CD4-positive, alpha-beta T cell treated with Interleukin-21 for 1 hour (primary cell): ENCODE measurements around the gene FIGLA.

ENCODE experiments used
- DNase-seq: peaks from one replicate; pipeline ENCODE4 v3.0.0-alpha.2; 2020

Gene FIGLA, protein sequence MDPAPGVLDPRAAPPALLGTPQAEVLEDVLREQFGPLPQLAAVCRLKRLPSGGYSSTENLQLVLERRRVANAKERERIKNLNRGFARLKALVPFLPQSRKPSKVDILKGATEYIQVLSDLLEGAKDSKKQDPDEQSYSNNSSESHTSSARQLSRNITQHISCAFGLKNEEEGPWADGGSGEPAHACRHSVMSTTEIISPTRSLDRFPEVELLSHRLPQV

DNA sequence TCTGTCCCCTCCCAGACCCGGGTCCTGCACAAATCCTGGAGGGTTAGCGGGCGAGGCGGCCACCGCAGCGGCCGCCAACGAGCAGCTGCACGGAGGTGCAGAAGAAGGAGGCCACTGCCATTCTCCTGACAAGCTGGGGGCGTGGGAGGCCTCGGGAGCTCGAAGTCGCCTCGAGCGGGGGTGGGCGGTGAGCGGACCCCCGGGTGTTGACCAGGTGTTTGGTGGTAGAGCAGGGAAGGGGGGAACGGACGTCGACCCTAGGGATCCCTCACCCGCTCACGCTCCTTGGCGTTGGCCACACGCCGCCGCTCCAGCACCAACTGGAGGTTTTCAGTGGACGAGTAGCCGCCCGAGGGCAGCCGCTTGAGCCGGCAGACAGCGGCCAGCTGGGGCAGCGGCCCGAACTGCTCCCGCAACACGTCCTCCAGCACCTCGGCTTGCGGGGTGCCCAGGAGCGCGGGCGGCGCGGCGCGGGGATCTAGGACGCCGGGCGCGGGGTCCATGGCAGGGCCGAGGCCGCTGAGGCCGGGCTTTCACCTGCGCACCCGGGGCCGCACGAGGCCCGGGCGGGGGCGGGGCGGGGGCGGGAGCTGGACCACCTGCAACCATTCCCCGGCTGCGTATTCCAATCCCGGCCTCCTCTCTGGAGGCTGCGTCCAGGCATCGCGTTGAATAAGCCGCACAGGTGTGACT is at the start of gene FIGLA:
Gene FIGLA, minus strand, starts transcription at position 508 of the 693 bp plus-strand sequence. Its CDS starts 5 bp downstream, at position 503.
- DNase-seq: no peak

DNA sequence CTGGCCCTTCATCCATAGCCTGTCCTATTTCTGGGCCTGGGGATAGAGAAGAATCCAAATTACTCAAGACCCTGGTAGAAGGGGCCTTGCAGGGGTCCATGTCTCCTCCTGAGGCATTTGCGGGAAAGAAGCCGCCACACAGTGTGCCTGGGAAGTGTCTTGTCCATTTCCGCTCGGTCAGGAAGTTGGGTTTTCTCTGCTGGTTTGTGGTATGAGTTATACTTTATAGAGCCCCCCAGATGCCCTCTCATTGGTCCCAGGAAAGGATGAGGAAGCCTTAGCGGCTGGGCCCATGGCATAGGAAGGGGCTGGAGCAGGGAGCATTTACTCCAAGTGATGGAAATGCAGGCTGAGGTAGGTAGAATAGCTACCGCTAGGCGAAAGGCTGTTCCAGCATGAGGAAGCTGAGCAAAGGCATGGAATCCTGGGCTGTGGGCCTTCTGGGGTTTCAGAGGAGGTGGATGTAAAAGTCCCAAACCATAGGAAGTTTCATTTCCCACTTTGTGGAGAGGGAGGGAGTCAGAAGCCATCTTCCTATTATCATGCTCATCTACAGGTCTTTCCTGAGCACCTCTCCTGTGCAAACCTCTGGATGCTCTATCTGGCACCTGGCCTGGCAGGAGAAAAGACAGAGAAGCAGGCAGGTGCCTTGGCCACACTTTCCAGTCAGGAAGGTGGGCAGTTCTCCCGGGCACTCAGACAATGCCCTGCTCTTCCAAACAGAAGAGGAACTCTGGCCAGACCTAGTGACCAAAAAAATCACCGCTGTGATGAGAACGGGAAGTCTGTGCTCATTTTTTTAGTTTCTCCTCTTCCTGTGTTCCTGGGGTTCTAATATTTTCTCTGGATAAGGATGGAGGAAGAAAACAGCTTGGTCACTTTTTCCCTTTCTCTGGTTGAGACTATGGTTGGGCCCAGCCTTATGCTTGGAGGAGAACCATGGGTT is 47.8 kb upstream of the FIGLA start:
- no peak for DNase-seq

DNA sequence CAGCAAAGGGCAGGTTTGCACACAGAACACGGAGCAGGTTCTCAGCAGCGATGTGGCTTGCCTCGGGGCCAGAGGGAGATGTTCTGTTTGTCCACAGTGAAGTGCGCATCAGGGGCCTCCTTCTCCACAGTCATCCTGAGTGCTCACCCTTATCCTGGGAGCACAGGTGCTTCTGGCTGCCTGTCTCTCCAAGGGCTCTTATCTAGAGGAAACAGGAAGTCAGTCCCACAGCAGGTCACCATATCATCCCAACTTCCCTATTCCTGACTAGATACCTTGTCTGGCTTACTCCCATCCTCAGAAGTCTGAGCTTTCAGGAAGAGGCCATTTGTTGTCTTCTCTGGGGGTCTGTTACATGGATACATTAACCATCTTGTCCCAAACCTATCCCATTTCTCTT is 45.2 kb upstream of the FIGLA start, which contains the start of gene CD207:
Gene CD207, minus strand, starts transcription at position 174 of the 400 bp plus-strand sequence. Its CDS starts 40 bp downstream, at position 134.
- DNase-seq: no peak

DNA sequence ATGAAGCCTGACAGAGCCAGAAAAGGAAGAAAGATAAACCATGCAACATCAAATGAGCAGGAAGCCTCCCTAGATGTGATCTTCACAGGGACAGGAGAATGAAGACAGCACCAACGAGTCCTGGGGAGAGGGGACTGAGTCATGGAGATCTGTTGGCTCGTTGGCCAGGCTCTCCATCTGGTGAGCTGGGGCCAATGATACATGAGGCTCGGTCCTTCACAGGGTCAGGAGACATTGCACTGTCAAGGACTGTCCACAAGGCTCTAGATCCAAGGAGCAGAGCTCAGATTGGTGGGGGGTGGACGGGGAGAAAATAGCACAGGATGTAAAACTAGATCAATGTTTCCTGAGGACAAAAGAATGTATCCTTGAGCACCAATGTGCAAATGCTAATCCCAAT is 44.4 kb upstream of the FIGLA start:
- DNase-seq: no peak

DNA sequence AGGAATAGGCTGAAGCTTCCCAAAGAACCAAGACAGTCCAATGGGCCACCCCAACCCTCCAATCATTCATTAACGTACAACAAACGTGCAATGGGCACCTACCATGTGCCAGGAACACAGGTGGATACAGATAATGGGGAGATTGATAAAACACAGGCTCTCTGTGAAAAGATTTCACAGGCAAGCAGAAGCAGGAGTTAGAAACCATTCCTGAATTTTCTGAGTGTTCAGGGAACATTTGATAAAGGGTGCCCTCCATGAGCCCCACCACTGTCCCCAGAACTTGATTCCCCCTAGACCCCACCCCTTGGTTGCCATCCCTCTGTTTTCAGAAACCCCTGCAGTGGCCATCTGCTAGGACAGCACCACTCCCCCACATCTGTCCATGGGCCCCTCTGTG is 43.7 kb upstream of the FIGLA start:
- DNase-seq: no peak

DNA sequence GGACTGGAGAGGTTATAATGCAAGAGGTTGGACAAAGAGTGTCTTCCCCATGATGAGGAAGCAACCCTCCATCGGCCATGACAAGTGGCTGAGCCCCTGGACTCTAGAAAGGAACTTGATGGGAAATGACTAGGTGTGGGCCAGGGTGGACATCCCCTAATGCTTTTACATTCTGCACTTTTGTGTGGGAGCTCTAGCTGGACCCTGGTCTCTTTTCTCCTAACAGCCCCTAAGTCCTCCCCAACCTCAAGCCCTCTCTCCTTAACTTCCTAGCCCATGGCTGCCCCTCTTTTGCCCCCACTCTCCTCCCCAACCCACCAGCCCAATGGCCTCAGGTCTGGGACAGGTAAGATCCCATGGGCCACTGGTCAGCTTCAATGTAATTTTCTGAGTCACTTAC is 42.8 kb upstream of the FIGLA start:
- DNase-seq: no peak

DNA sequence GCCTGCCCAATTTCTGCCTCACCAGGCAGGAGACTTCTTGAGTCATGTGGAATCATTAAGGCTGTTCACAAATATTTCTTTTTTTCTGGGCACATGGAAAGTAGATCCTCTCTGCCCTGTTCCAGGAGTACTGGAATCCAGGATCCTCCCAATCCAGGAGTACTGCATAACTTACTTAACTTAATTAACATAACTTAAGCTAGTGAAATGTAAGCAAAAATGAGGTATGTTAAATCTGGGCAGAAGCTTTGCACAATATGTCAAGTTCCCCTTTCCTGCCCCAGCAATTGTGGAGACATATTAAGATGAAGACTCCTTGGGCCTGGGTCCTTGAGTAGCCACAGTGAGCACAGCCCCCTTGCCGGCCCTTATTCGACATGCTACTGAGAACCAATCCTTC is 41.9 kb upstream of the FIGLA start:
- DNase-seq: no peak

DNA sequence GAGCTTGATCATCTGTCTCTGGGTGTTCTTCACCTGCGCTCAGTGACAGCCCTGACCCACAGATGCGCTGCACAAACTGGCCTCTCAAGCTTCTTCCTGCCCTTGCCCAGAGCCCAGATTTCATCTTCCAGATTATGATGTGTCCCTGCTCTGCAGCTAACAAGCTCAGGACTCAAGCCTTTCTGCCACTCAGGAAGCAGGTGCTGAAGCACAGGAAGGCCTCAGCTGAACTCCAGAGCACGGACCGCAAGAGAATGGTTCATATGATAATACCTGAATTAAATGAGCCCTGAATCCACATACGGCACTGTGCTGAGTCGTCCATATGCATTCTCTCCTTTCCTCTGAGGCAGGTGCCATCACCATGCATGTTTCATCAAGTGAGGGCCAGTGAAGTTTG is 41.4 kb upstream of the FIGLA start:
- DNase-seq: no peak

DNA sequence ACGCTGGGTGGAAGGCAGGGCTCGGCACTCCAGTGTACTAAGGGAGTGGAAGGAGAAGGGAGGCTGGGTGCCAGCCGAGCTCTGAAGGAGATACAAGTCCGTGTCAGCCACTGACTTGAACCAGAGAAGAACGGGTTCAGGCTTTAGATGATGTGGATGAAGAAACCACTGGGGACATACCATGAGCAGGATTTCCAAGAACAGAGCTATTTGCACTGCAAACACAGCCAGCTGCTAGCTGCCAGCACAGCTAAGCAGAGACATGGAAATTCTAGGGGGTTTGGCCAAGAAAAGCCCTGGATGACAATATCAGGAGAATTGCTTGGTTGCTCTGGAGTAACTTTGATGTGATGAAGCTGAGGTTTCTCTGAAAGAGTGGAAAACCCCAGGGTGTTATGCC is 39.9 kb upstream of the FIGLA start:
- no peak for DNase-seq

DNA sequence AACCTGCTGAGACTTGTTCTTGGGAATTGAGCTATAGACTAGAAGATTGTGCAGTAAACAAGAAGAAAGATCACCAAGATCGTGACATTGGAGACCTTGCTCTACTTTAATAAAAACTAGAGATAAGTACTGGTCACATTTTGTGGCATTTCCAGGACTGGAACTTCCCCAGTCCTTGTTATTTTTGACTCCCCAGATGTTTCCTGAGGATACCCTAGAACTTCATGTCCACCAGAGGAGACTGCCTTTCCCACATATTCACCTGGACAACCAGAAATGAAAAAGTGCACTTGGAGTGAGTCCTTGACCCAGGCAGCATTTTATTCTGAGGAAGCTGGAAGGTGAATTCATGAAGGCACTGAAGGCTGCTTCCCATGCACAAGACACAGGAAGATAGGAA is 39.5 kb upstream of the FIGLA start:
- DNase-seq: no peak

DNA sequence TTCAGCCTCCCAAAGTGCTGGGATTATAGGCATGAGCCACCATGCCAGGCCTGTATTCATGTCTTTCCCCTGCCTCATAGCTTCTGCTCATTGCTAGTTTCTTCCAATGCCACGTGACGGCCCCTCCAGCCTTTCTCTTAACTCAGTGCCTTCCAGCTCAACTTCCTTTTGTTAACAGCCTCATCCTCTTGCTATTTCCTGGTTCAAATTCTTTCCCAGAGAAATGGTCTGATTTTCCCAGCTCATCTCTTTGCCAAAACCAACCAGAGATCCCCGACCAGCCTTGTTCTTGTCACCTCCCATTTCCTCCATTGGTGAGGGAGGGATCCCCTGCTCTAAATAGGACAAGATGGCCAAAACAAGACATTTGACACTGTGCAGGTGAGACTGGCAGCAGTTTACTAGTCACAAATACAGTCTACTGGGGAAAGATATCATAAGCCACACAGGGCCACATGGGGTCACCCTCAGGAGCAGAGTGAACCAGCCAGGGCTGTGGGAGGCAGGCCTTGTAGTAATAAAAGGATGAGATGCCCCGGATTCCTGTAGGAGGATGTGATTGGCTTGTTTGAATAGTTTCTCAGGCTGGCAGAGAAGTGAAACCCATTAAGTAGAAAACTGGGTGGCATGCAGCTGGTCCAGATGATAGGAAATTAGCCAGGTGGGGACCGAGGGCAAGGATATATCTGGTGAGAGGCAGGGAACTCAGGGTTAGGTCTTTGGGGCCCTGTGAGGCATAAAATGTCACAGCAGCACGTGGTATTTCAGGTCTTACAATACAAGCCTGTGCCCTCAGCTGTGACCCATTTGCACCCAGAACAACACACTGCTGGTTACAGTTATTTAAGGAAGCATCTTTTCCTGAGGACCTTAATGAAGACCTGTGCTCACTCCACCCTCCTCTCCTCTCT is 38.7 kb upstream of the FIGLA start:
- DNase-seq: no peak

DNA sequence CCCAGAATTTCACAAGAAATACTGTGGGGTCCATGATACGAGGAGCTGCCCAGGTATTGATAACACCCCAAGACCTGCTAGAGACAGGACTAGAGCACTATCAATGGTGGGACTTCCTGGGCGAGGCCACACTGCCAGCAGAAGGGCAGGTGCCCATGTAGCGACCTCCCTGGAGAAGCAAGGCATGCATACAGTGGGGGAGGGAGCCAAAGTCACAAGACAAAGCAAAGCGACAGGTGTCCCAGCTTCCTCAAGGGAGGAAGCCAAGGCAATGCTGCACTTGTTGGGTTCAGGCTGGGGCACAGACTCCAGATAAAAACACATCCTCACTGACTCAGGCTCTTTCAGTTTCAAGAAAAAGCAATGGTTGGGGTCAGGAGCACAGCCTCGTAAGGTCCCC is 37.7 kb upstream of the FIGLA start:
- DNase-seq: no peak

DNA sequence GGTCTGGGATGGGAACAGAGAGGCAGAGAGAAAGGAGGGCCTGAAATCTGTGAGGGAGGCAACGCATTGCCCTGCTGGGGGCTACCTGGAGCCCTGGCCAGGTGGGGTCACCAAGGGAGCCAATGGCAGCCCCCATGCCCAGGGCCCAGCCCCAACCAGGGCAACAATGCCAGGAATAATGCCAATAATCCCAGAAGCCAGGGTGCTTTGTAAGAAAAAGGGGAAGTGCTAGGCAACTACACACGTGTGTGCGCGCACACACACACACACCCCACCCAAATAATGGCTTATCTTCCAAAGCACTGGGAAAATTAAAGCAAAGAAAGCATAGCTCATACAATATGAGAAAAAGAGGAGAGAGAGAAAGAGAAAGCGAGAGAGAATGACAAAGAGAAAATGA is 36.9 kb upstream of the FIGLA start:
- no peak for DNase-seq

DNA sequence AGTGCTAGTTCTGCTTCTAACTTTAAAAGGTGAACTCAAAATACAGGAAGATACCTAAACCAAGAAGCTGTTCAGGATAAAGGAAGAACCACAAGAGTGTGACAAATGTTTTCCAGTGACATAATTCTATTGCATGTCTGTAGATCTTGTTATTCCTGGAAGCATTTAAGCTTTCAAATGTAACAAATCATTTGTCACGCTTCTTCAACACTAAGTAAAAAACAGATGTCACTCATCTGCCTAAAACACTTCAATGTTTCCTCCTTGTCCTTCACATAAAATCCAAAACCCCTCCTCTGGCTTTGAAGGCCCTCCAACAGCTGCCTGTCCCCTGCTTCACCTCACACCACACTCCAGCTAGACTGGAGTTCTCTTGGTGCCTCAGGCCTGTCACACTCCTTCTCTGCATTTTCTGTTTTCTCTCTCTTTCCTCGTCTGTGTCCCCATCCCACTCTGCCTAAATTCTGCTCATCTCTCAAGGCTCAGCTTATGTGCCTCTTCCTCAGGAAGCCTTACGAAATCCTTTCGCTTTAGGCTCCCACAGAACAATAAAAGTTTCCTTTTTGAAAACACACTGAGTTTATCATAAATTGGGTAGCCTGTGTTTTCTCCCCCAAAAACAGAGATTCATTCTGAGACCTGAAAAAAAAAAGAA is 36.4 kb upstream of the FIGLA start:
- no peak for DNase-seq

DNA sequence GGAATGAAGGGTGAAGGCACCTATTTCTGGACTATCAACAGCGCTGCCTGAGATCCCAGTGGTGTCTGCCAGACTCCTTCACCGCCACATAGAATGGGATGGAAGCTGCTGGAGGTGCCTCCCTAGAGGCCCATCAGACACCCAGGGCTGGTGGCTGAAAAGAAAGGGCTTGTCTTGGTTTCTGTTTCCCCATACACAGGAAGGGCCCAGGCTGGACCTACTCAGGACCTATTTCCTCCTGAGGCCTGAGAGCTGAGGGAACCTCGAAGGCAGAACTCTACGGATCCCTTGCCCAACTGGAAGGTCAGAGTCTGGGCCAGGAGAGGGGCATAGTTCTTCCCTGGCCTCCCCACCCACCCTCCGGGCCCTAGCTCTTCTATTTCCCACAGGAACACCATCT is 32.8 kb upstream of the FIGLA start:
- no peak for DNase-seq

DNA sequence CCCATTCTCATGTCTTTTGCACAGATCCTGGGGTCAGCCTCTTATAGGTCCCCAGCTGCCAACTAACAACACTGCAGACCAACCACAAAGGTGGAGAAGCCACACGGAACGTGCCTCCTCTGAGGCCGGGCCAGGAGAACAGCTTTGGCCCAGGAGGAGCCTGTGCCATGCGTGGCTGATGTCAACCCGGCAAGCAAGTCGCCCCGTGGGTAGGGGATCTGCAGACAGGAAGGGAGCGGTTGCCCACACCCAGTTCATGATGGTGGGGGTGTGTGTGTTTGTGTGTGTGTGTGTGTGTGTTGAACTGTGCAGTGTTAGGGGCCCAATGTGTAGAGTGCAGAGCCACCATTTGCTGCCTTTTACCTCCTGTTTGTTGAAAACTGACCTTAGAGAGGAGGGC is 32.4 kb upstream of the FIGLA start:
- DNase-seq: peak; percentile 7

DNA sequence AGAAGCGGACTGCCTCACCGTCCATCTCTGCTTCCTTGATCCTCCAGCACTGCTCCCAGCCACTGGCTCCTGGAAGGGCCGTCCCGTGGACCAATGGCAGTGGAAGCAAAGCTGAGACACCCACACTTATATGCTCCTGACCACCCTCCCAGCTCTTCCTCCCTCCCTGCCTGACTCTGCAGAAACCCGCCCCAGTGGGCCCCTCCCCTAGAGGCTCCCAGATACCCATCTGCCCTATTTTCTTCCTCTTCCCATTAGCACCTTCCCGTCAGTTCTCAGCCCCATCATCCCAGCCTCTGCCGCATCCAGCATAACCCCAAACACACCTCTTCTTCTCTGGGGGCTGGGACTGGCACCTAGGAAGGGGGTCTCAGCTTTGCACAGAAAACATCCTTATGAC is 30.1 kb upstream of the FIGLA start, which contains the start of gene CLEC4F:
Gene CLEC4F, minus strand, starts transcription at position 101 of the 400 bp plus-strand sequence. Its CDS starts 76 bp downstream, at position 25.
- DNase-seq: no peak

DNA sequence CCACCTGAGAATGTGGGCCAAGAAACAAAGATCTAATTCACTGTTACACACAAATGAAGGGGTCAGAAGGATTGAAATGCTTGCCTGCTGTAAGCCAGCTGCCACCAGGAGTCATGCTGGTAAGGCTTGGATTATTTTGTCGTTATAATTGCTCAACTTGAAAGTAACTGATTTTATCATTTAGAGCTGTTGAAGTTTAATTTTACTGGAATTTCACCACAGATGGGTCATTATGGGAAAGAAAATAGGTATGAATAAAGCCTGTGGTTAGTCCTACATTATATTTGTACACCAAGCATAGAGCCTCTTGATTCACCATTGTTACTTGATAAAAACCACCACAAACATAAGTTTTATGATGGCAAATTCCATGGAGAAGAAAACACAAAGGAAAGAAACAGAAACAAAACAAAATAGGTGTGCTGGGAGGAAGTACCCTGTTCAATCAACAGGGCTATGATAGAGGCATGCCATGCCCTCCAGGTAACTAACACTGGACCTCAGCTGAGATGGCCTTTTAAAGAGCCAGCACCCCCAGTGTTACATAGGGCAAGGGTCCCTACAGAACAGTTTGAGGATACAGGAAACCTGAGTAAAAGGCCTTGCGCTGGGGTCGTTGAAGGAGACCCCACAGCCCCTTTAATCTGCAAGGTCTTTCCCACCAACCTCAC is 27.0 kb upstream of the FIGLA start:
- no peak for DNase-seq

DNA sequence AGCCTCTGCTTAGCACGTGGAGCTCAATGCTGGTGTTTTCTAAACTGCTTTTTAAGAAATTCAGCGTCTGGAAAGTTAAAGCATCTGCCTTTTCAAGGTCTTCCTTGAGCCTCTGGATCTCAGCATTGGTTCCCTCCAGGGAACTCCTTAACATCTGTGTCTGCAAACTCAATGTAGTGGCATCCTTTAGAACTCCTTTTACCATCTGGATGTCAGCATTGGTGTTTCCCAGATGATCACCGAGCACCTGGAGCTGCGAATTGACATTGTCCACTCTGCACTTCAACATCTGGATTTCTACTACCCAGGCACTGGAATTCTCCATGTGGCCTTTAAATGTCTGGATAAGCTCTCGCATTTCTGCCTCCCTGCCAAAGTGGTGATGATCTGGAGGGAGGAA is 26.3 kb upstream of the FIGLA start:
- no peak for DNase-seq

DNA sequence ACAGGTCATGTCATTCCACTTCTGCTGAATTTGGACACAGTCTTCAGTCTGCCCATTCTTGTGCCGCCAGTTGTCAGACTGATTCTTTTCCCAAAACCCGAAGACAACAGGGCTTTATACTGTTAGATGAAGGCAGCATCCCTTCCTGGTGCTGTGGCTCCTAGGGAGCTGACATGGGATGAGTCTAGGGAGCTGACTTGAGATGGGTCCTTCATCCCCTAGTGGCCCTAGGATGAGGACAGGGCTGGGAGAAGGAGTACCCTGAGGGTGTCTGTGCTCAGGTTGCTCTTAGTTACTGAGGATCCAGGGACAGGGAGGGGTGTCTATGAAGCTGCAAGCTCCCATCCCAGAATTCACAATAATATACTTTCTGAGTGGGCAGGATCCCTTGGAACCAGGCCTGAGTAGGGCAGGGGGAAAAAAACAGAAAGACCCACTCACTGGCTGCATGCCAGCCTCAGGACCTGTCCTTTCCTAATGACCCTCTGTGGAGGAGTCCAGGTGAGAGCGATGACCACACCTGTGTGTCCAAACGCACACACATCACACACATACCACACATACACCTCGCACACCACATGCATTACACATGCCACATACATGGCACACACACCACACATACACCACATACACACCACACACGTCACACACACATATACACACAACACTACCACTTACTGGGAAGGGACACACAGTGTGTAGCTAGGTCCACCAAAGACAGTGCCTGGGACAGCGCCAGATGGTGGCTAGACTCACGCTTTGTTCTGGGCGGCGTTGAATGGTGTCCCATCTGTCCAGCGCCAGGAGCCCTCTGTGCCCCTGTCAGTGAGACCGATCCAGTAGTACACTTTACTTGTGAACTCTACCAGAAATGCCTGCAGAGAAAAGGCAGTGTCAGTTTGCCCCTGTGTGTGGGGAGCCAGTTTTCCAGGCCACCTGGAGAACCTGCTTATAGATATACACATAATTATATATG is 18.8 kb upstream of the FIGLA start:
- DNase-seq: no peak
